Astrocyte (in vitro differentiated cells and primary cell): ENCODE measurements around the gene SCN8A. TPM values are rescaled to one million over a fixed set of nuclear protein-coding genes. Genes with fewer than 3 reads are reported as not detected.

Source experiments
- DNase-seq: peaks from one replicate; pipeline ENCODE4 v3.0.0-alpha.2; 2010; ENCODE audit warnings: low read depth
- FAIRE-seq: peaks from 2 replicates; lab custom pipeline; 2011; peaks lifted over from hg19 to GRCh38; lab: Jason Lieb, UNC
- H2AFZ ChIP-seq: 2 replicates; pipeline ENCODE4 v1.6.0; 2012; ENCODE audit warnings: low read depth, low read length, inconsistent platforms
- H3K27ac ChIP-seq: 2 replicates; pipeline ENCODE4 v1.5.1; 2011; ENCODE audit warnings: low read depth, low read length, inconsistent platforms
- H3K27me3 ChIP-seq: 2 replicates; pipeline ENCODE4 v1.6.0; 2011; ENCODE audit warnings: low read length, inconsistent platforms; ENCODE audit not compliant: insufficient read depth
- H3K36me3 ChIP-seq: 2 replicates; pipeline ENCODE4 v1.5.1; 2011; ENCODE audit warnings: low read length, inconsistent platforms; ENCODE audit not compliant: insufficient read depth
- H3K4me1 ChIP-seq: 2 replicates; pipeline ENCODE4 v1.5.1; 2011; ENCODE audit warnings: low read length, inconsistent platforms; ENCODE audit not compliant: insufficient read depth
- H3K4me2 ChIP-seq: 2 replicates; pipeline ENCODE4 v1.6.0; 2012; ENCODE audit warnings: low read length, inconsistent platforms
- H3K4me3 ChIP-seq: 2 replicates; pipeline ENCODE4 v1.5.1; 2011; ENCODE audit warnings: low read depth, mild to moderate bottlenecking, low read length, inconsistent platforms; ENCODE audit not compliant: insufficient read depth
- H3K79me2 ChIP-seq: 2 replicates; pipeline ENCODE4 v1.6.0; 2012; ENCODE audit warnings: mild to moderate bottlenecking, low read length, inconsistent platforms; ENCODE audit not compliant: insufficient read depth
- H3K9ac ChIP-seq: 2 replicates; pipeline ENCODE4 v1.6.0; 2012; ENCODE audit warnings: mild to moderate bottlenecking, low read length, inconsistent platforms
- H3K9me3 ChIP-seq: 2 replicates; pipeline ENCODE4 v1.5.1; 2012; ENCODE audit warnings: low read depth, mild to moderate bottlenecking, low read length, inconsistent platforms; ENCODE audit not compliant: insufficient read depth
- H4K20me1 ChIP-seq: 2 replicates; pipeline ENCODE4 v1.6.0; 2012; ENCODE audit warnings: low read length, inconsistent platforms; ENCODE audit not compliant: insufficient read depth
- H3K27ac Mint-ChIP-seq: one replicate; pipeline ENCODE4 v1.8.0; 2021; ENCODE audit warnings: mild to moderate bottlenecking, mixed read lengths; ENCODE audit not compliant: unreplicated experiment
- H3K27me3 Mint-ChIP-seq: one replicate; pipeline ENCODE4 v1.8.0; 2021; ENCODE audit warnings: low read depth, mixed read lengths; ENCODE audit not compliant: unreplicated experiment
- H3K36me3 Mint-ChIP-seq: one replicate; pipeline ENCODE4 v1.8.0; 2021; ENCODE audit warnings: low read depth, mixed read lengths; ENCODE audit not compliant: unreplicated experiment
- H3K4me1 Mint-ChIP-seq: one replicate; pipeline ENCODE4 v1.8.0; 2021; ENCODE audit warnings: low read depth, mixed read lengths; ENCODE audit not compliant: unreplicated experiment
- H3K4me3 Mint-ChIP-seq: one replicate; pipeline ENCODE4 v1.8.0; 2021; ENCODE audit warnings: mild to moderate bottlenecking, moderate library complexity, mixed read lengths; ENCODE audit not compliant: unreplicated experiment
- H3K9me3 Mint-ChIP-seq: one replicate; pipeline ENCODE4 v1.8.0; 2021; ENCODE audit warnings: mild to moderate bottlenecking, mixed read lengths; ENCODE audit not compliant: unreplicated experiment
- CTCF ChIP-seq: IDR thresholded peaks from 2 replicates; pipeline ENCODE4 v1.5.1; 2011; ENCODE audit warnings: low read depth, mild to moderate bottlenecking, inconsistent platforms, low read length, moderate library complexity; ENCODE audit not compliant: insufficient read depth
- EZH2 ChIP-seq: IDR thresholded peaks from 2 replicates; pipeline ENCODE4 v1.6.1; 2012; ENCODE audit warnings: mild to moderate bottlenecking, low read length, inconsistent platforms; ENCODE audit not compliant: insufficient read depth
- total RNA-seq: library from RNA; stranded (reverse); gene quantifications from 2 replicates; pipeline ENCODE4 v1.2.1, GENCODE V29; 2021

The SCN8A gene
- total RNA-seq, 1 donor from 2014 or later = 6.5 TPM

- no peak overlapping the region for H2AFZ ChIP-seq
- H3K9ac ChIP-seq = no peak overlapping the region
- no peak for FAIRE-seq
- H3K36me3 Mint-ChIP-seq = peaks cover 2% of the 10 kb centered on the region
- peaks cover 21% of the 10 kb centered on the region for H4K20me1 ChIP-seq
- H3K27me3 Mint-ChIP-seq = no peaks in the 10 kb centered on the region
- peak overlapping the region; percentile 16 for H3K27ac Mint-ChIP-seq
- peaks cover 4% of the 10 kb centered on the region for H3K9me3 Mint-ChIP-seq
- H3K9me3 ChIP-seq = no peaks in the 10 kb centered on the region
- no peaks in the 10 kb centered on the region for H3K27me3 ChIP-seq
- no peak overlapping the region for H3K4me3 Mint-ChIP-seq
- H3K27ac ChIP-seq = no peak overlapping the region
- H3K4me2 ChIP-seq = no peak overlapping the region
- peak; percentile 69 for DNase-seq
- H3K4me3 ChIP-seq = no peak overlapping the region
- peaks cover 25% of the 10 kb centered on the region for H3K79me2 ChIP-seq
- H3K4me1 Mint-ChIP-seq = peaks cover 20% of the 10 kb centered on the region
- H3K36me3 ChIP-seq = no peaks in the 10 kb centered on the region
- H3K4me1 ChIP-seq = peaks cover 18% of the 10 kb centered on the region
- no peak for TF ChIP-seq CTCF
- TF ChIP-seq EZH2 = no peak
These were observed 30.3 kb downstream of the SCN8A start for GRCh38 chr12:51621156-51621922.

- H4K20me1 ChIP-seq = peaks cover 21% of the 10 kb centered on the region
- Mint-ChIP-seq H3K27me3 (no peaks in the 10 kb centered on the region), H3K9me3 (no peaks in the 10 kb centered on the region), H3K27ac (no peak overlapping the region), H3K4me3 (peak overlapping the region; percentile 45), H3K4me1 (peaks cover 20% of the 10 kb centered on the region), H3K36me3 (peaks cover 2% of the 10 kb centered on the region)
- TF ChIP-seq CTCF = no peak
- TF ChIP-seq EZH2 = no peak
- H3K27ac ChIP-seq = no peak overlapping the region
- H3K4me1 ChIP-seq = peaks cover 18% of the 10 kb centered on the region
- FAIRE-seq = no peak
- H3K27me3 ChIP-seq = no peaks in the 10 kb centered on the region
- H3K4me2 ChIP-seq = peak overlapping the region; percentile 60
- DNase-seq = peak; percentile 54
- no peak overlapping the region for H3K4me3 ChIP-seq
- no peak overlapping the region for H2AFZ ChIP-seq
- no peaks in the 10 kb centered on the region for H3K9me3 ChIP-seq
- no peaks in the 10 kb centered on the region for H3K36me3 ChIP-seq
- H3K9ac ChIP-seq = no peak overlapping the region
- H3K79me2 ChIP-seq = peaks cover 25% of the 10 kb centered on the region
These were observed 31.5 kb downstream of the SCN8A start for GRCh38 chr12:51622564-51622963.

DNA sequence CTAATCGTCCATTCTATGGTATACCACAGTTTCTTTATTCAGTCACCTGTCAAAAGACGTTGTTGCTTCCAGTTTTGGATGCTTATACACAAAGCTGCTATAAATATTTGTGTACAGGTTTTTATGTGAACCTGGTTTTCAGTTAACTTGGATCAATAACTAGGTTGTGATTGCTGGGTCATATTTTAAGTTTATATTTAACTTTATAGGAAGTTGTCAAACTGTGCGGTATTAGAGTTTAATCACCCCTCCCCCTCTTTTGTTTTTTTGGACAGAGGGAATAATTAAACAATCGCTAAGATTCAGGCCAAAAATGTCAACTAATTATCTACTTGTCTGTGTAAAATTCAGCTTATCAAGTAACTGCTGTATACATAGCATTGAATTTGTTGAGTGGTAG, 34.3 kb downstream of the SCN8A start:
- Histone ChIP-seq H3K4me1 (peaks cover 18% of the 10 kb centered on the region), H3K9ac (no peak overlapping the region), H3K27me3 (no peaks in the 10 kb centered on the region), H2AFZ (no peak overlapping the region), H3K79me2 (peaks cover 29% of the 10 kb centered on the region), H3K27ac (no peak overlapping the region), H4K20me1 (peaks cover 26% of the 10 kb centered on the region), H3K9me3 (no peaks in the 10 kb centered on the region), H3K4me2 (no peak overlapping the region), H3K36me3 (no peaks in the 10 kb centered on the region), H3K4me3 (no peak overlapping the region)
- Mint-ChIP-seq H3K4me1 (peaks cover 20% of the 10 kb centered on the region), H3K36me3 (no peaks in the 10 kb centered on the region), H3K4me3 (no peak overlapping the region), H3K27ac (no peak overlapping the region), H3K27me3 (no peaks in the 10 kb centered on the region), H3K9me3 (peaks cover 2% of the 10 kb centered on the region)
- DNase-seq (no peak), FAIRE-seq (no peak)
- TF ChIP-seq EZH2 (no peak), CTCF (no peak)
